HG02852 (cell line): ENCODE measurements around the gene PLA2G4C.

Experiments
- ATAC-seq: cut with Tn5 transposase; IDR thresholded peaks from one replicate; pipeline ENCODE4 v1.9.1; 2021; ENCODE audit warnings: mild to moderate bottlenecking, moderate library complexity; ENCODE audit not compliant: unreplicated experiment

PLA2G4C gene

DNA sequence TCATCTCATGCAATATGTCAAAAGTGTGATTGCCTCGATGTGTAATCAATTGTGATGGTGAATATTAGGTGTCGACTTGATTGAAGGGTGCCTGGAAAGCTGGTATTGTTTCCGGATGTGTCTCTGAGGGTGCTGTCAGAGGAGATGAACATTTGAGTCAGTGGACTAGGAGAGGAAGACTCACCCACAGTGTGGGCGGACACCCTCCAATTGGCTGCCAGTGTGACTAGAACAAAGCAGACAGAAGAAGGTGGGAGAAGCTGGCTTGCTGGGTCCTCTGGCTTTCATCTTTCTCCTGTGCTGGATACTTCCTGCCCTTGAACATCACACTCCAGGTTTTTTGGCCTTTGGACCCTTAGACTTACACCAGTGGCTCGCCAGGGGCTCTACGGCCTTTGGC is 51.3 kb downstream of the PLA2G4C start:
- no peak for ATAC-seq

DNA sequence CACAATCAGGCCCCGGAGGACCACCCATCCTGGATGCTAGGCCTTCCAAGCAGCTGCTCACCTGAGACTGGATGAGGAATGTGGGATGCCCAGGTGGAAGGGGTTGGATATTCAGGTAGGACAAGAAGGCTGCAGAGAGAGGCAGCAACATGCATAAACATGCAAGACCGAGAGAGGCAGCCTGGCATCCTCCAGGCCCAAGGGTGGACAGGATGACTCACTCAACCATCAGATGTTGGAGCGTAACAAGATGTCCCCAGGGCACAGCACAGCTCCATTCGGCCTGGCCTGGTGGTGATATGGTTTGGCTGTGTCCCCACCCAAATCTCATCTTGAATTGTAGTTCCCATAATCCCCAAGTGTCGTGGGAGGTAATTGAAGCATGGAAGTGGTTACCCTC is 56.8 kb downstream of the PLA2G4C start:
- ATAC-seq: no peak

DNA sequence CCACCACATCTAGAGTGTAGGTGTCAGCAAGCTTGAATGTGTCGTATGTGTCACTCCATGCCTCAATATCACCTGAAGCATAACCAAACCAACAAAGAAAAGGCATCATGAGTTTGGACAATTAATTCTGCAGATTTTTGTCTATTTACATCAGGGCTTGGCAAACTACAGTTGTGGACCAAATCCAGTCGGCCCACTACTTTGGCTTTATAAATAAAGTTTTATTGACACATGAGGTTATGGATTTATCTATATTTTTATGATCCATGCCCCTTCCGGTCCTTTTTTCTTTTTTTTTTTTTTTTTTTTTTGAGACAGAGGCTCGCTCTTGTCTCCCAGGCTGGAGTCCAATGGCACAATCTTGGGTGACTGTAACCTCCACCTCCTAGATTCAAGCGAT is 57.5 kb downstream of the PLA2G4C start:
- no peak for ATAC-seq

DNA sequence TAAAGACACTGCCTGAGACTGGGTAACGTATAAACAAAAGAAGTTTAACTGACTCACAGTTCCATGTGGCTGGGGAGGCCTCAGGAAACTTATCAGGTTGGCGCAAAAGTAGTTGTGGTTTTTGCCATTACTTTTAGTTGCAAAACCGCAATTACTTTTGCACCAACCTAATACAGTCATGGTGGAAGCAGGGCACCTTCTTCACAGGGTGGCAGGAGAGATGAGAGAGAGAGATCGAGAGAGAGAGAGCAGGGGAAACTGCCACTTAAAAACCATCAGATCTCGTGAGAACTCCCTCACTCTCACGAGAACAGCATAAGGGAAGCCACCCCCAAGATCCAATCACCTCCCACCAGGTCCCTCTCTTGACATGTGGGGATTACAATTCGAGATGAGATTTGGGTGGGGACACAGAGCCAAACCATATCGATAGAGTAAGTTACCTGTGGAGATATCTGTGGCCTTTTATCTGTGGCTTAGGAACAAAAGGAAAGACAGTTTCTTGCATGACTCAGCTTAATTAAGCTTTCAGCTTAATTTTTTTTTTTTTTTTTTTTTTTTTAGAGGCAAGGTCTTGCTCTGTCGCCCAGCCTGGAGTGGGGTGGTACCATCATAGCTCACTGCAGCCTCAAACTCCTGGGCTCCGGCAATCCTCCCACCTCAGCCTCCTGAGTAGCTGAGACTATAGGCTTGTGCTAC is 59.1 kb downstream of the PLA2G4C start:
- ATAC-seq: no peak

DNA sequence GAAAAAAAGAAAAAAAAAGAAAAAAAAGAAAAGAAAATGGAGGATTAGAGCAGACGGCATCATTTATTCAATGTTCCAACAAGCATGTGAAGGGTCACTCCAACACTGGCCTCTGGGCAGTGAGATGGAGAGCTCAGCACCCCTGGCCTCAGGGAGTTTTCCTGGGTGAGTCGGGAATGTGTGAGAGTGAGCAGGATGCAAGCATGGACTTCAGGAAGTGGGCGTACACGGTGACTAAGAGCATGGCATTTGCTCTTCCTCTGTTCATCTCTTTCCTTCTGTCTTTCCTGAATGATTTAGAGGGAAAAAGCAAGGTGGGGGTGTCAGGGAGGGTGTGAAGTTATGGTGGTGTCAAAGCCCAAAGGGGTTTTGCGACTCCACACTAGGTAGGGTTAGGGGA is 66.1 kb downstream of the PLA2G4C start:
- ATAC-seq: no peak

DNA sequence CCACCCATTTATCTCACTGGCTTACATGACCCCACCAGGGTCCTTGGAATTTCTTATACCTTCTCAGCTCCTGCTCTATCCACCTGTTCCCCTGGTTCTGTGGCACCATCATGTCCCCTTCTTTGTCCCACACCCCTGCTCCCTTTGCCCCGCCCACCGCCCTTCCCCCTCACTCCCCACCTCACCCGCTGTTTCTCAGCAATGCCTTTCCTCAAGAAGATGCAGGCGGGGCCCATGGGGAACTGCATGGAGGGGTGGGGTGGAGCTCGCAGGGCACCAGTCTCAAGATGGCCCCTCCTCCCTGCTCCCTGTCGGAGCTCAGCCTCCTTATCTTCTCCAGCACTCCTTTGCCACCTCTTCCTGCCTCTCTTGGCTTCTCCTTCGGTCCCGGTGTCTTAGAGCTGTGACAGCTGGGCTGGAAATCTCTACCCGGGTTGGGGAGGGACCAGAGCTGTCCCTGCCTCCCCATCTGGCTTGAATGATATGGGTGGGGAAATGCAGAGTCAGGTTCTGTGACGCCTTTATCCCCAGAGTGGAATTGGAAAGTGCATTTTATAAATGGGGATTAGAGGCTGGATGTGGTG is 66.8 kb downstream of the PLA2G4C start, which contains the start of gene CABP5:
CABP5 (minus strand) TSS at position 405 of the 584 bp plus-strand sequence; CDS start at position 248, 157 bp downstream.
- no peak for ATAC-seq

DNA sequence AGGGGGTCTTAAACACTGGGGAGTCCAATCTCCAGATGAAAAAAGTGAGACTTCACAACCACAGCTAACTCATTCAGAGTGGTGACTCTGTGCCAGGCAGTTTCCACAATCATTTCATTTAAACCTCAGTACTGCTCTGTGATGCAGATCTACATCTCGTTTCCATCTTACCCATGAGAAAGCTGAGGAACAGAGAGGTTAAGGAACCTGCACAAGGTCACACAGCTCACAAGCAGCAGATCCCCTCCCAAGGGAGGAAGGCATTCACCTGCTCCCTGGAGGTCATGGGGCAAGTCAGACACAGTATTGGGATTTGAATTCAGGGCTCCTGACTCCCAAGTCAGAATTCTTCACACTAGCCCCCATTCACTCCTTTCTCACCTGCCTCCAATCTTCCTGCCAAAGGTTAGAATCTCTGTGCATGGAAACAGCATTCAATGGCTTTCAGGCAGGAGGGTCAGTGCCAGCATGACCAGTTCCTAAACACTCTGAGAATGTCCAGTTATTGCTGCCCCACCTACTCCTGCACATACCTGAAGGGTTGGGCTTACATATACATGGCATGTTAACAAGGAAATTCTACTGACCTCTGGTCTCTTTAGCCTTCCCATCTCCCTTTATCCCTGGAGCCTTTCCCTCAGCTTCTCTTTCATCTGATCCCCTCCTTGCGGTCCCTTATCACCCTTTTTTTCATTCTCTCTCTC is 68.6 kb downstream of the PLA2G4C start:
- no peak for ATAC-seq

DNA sequence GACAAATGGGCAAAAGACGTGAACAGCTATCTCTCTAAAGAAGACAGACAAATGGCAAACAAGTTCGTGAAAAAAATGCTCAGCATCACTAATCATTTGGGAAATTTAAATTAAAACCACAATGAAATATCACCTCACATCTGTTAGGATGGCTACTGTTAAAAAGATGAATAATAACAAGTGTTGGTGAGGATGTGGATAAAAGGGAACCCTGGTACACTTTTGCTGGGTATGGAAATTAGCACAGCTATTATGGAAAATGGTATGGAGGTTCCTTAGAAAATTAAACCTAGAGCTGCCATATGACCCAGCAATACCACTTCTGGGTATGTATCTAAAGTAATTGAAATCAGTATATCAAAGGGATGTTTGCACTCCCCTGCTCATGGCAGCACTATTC is 73.9 kb downstream of the PLA2G4C start:
- no peak for ATAC-seq

DNA sequence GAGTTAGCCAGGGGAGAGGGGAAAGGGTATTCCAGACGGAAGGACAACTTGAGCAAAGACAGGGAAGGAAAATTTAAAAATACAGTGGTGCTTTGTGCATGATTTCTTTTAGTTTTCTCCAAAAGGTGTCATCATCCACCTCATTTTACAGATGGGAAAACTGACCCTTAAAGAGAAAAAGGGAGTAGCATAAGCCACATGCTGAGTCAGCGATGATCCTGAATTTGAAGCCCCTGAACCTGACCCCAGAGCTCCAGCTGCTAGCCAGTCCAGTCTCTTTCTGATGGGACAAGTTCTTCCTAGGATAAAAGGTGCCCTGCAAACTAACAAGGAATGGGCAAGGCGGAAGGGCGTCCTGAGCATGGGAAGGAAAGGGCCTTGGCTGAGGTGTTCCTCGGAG is 77.0 kb downstream of the PLA2G4C start:
- ATAC-seq: no peak

DNA sequence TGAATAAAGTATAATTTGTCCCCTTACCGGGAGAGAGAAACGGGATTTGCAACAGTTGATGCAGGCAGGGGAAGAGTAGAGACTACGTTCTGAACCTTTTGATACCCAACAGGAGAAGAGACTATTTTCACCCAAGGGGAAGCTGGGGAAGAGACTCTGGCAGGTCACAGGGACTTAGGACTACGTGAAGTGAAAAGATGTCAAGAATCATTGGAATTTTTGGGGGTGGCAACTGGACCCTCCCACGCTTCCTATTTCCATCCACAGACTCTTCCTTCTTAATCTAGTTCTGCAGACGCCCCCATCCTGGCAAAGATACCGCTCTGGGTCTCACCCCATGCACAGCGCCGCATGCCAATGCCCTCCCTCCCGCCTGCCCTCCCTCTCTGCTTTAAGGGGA is 80.5 kb downstream of the PLA2G4C start:
- no peak for ATAC-seq

DNA sequence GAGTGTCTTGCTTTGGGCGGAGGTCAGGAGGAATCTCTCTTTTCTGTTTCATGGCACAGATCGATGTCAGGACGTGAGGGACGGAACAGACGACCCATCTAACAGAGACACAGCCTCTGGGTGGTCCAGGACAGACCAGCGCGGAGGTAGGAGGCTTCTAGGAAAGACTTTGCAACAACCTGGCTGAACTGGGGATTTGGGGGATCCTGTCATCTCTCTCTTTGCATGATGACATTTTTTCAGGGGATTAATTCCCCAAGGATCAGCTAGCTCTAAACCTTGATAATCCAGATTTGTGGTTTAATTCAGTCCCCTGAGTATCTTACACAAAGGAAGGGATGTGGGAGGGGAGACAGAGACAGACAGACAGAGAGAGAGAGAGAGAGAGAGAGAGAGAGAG is 81.2 kb downstream of the PLA2G4C start:
- no peak for ATAC-seq

DNA sequence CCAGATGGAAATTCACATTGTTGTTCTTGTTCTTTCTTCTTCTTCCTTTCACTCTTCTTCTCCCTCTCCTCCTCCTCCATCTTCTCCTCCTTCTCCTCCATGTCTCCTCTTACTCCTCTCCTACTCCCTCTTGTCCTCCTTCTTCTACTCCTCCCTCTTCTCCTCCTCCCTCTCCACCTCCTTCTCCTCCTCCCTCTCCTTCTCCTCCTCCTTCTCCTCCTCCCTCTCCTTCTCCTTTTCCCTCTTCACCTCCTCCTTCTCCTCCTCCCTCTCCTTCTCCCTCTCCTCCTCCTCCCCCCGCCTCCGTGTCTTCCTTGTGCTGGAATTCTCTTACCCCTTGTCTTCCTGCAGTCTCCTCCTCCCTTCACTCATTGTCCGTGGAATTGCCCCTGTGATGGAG is 85.1 kb downstream of the PLA2G4C start:
- no peak for ATAC-seq

DNA sequence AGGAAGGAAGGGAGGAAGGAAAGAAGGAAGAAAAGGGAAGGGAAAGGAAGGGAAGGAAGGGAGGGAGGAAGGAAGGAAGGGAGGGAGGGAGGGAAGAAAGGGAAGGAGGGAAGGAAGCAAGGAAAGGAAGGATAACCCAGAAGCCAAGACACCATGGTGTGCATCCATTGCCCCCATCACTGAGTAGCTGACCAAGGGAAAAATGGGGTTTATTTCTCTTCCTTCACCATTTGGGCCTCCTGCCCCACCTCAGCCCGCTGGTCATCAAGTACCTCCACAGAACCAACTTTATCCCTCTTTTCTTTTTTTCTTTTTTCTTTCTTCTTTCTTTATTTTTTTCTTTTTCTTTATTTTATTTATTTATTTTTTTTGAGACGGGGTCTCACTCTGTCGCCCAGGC is 87.1 kb downstream of the PLA2G4C start:
- ATAC-seq: no peak

DNA sequence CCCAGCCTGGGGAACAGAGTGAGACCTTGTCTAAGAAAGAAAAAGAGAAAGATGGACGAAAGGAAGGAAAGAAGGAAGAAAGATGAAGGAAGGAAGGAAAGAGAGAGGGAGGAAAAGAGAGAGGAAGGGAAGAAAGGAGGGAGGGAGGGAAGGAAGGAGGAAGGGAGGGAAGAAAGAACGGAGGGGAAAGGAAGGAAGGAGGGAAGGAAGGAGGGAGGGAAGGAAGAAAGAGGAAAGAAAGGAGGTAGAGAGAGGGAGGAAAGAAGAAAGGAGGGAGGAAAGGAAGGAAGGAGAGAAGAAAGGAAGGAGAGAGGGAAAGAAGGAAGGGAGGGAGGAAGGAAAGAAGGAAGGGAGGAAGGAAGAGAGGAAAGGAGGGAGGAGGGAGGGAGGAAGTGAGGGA is 87.6 kb downstream of the PLA2G4C start:
- no peak for ATAC-seq

DNA sequence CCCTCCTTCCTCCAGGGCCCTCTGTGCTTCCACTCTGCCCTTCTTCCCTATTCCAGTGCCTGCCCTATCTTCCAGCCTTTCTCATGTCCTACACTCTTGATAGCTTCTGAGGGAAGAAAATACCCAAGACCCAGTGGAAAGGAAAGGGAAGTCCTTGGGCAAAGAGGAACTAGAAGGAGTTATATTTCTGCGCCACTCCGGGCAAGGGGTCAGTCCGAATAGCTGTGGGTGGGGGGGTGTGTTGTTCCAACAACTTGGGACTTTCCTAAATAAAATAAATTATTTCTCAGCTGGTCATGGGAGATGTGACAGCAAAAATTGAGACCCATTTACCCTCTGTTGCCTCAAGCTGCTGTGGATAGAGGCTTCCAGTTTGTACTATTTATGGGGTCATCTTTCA is 89.9 kb downstream of the PLA2G4C start:
- no peak for ATAC-seq

DNA sequence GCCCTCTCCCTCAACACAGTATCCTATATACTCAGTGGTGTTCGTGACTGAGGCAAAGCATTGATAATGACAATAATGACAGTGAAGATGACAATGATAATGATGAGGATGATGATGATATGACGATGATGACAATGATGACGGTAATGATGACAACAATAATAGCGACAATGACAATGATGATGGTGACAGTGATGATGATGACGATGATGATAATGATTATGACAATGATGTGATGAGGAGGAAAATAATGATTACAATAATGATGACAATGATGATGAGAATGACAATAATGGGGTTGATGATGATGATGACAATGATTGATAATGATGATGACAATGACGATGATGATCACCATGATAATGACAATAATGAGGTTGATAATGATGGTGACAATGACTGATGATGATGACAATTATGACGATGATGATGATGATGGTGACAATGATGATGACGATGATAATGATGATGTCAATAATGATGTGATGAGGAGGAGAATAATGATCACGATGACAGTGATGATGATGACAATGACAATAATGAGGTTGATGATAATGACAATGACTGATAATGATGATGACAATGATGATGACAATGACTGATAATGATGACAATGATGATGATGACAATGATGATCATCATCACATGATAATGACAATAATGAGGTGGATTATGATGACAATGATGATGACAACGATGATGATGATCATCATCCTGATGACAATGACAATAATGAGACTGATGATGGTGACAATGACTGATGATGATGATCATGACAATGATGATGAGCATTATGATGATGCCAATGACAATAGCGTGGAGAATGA is 99.5 kb downstream of the PLA2G4C start:
- no peak for ATAC-seq

DNA sequence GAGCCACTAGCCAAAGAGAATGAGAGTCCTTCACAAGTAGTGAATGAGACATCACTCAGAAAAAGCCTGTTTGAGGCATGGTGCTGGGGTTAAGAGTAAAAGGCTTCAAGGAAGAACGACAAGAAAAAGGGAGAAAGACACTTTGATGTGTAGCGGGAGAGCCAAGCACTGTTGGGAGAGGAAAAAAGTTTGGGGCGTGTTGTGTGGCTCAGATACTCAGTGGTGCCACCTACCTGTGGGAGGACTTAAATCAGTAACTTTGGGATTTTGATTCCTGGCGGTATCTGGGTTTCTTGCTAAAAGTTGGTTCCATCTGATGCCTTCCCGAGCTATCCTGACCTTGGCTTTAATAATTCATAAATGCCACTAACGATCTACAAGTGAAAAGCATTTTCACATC is 103.9 kb downstream of the PLA2G4C start:
- no peak for ATAC-seq

DNA sequence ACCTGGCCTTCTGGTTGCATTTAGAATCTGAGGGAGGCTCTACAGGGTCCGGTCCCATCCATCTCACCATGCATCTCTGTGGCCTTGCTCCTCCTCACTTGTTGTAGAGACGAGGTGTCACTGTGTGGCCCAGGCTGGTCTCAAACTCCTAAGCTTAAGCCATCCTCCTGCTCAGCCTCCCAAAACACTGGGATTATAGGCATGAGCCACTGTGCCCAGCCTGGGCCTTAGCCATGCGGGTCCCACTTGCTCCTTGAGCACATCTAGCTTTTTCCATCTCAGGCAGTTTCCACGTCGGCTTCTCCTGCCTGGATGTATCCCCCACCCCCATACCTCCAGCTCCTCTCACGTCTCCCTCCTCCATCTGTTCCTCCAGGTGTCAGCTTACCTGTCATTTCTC is 106.4 kb downstream of the PLA2G4C start:
- ATAC-seq: no peak

DNA sequence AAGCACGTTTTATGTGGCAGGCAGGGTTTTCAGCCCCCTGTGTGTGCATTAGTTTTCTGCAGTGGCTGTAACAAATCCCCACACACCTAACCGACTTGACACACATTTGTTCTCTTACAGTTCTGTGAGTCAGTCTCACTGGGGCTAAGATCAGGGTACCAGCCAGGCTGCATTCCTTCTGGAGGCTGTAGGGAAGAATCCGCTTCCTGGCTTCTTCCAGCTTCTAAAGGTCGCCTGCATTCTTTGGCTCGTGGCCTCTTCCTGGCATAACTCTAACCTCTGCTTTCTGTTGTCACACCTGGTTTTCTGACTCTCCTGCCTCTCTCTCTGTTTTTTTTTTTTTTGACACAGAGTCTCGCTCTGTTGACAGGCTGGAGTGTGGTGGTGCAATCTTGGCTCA is 109.8 kb downstream of the PLA2G4C start:
- no peak for ATAC-seq

DNA sequence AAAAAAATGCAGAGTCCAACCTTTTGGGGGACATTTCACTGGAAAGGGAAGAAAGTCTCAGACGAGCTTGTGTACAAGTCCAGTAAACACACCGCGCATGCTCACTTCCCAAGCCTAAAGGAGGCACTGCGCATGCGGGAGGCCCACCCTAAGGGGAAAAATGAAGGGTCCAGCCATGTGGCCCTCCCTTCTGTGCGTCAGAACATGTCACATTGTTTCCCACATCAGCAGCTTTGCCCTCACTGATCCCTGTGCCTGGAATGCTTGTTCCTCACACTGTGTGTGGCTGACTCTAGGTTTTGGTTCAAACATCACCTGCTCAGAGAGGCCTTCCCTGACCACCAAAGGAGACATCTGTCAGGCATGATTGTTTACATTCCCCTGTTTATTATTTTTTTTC is 111.8 kb downstream of the PLA2G4C start:
- no peak for ATAC-seq
